Measurements from ENCODE around the gene HS3ST4. TPM values are rescaled to one million over a fixed set of nuclear protein-coding genes. Genes with fewer than 3 reads are reported as not detected.
A peak's percentile ranks its signal among the peaks of the same experiment; 100 is the strongest.

Gene HS3ST4
- polyA plus RNA-seq, 1 donor, result 0.39 TPM

- H3K4me1 ChIP-seq (ENCODE audit: control insufficient read depth, insufficient read depth, low read length), result no peaks in the 10 kb centered on the region
- no peaks in the 10 kb centered on the region for H3K36me3 ChIP-seq (ENCODE audit: control insufficient read depth, insufficient read depth, low read length)
- no peak overlapping the region for H3K27ac ChIP-seq (ENCODE audit: low read length)
- 81% methylated on average over 3 of the region's 3 CpGs for WGBS (ENCODE audit: insufficient coverage, low lambda C conversion rate)
- H3K27me3 ChIP-seq (ENCODE audit: control insufficient read depth, insufficient read depth, low read length), result no peaks in the 10 kb centered on the region
- H3K4me3 ChIP-seq (ENCODE audit: low read length), result no peak overlapping the region
- DNase-seq, result no peak
- H3K9me3 ChIP-seq (ENCODE audit: control insufficient read depth, low read depth, low read length), result no peaks in the 10 kb centered on the region
Observed at GRCh38 chr16:25730396-25730795, 38.6 kb downstream of the HS3ST4 start.

DNA sequence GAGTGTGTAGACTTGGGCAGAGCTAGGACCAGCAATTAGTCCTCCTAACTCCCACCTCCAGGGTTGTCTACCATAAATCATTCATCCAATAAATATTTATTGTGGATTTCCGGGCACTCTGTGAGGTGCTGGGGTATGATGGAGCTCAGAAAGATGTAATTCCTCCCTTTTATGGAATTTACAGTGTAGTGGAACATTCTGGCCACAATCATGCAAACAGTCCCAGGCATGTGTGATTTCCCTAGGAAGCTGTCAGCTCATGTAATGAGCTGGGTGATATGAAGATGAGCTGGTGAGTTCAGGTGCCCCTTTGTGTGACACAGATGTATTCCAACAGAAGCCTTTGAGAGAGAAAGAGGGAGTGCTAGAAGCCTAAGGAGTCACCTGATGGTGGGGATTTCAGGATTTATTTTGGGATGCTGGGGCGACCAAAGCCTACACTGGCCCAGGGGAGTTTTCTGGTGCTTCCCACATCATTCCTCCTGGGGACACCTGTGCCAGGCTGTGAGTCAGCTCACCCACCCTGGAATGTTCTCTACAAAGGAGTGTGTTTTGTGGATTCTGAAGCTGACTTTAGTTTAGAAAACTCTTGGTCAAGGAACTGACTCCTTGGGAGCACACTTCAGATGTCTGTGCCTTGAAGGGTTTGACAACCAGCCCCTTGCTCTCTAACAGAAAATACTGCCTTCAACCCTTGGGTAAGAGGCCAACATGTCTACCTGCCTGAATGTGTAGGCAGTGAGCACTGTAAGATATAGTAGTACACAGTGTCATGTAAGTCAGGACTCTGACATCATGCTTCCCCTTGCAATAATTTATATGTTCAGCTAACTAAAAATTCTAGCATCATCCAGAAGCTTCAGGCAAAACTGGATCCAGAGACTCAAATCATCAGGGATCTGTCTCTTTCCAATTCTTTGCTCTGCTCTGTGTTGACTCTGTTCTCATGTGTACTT, 42.9 kb downstream of the HS3ST4 start:
- no peak overlapping the region for H3K27ac ChIP-seq (ENCODE audit: low read length)
- no CpG with 5 or more reads among the region's 2 CpGs for WGBS (ENCODE audit: insufficient coverage, low lambda C conversion rate)
- no peaks in the 10 kb centered on the region for H3K27me3 ChIP-seq (ENCODE audit: control insufficient read depth, insufficient read depth, low read length)
- H3K9me3 ChIP-seq (ENCODE audit: control insufficient read depth, low read depth, low read length), result no peaks in the 10 kb centered on the region
- no peak overlapping the region for H3K4me3 ChIP-seq (ENCODE audit: low read length)
- no peaks in the 10 kb centered on the region for H3K36me3 ChIP-seq (ENCODE audit: control insufficient read depth, insufficient read depth, low read length)
- no peaks in the 10 kb centered on the region for H3K4me1 ChIP-seq (ENCODE audit: control insufficient read depth, insufficient read depth, low read length)
- DNase-seq, result no peak

GRCh38 chr16:25735645-25736044, 43.9 kb downstream of the HS3ST4 start:
- no CpG with 5 or more reads among the region's 1 CpG for WGBS (ENCODE audit: insufficient coverage, low lambda C conversion rate)
- no peak overlapping the region for H3K4me3 ChIP-seq (ENCODE audit: low read length)
- H3K9me3 ChIP-seq (ENCODE audit: control insufficient read depth, low read depth, low read length), result no peaks in the 10 kb centered on the region
- no peaks in the 10 kb centered on the region for H3K4me1 ChIP-seq (ENCODE audit: control insufficient read depth, insufficient read depth, low read length)
- H3K27ac ChIP-seq (ENCODE audit: low read length), result no peak overlapping the region
- no peak for DNase-seq
- H3K36me3 ChIP-seq (ENCODE audit: control insufficient read depth, insufficient read depth, low read length), result no peaks in the 10 kb centered on the region
- no peaks in the 10 kb centered on the region for H3K27me3 ChIP-seq (ENCODE audit: control insufficient read depth, insufficient read depth, low read length)

- H3K27me3 ChIP-seq (ENCODE audit: control insufficient read depth, insufficient read depth, low read length), result no peaks in the 10 kb centered on the region
- DNase-seq, result peak in 1 of 2 donors; percentile 3
- H3K4me1 ChIP-seq (ENCODE audit: control insufficient read depth, insufficient read depth, low read length), result no peaks in the 10 kb centered on the region
- H3K9me3 ChIP-seq (ENCODE audit: control insufficient read depth, low read depth, low read length), result no peaks in the 10 kb centered on the region
- no peak overlapping the region for H3K27ac ChIP-seq (ENCODE audit: low read length)
- no peaks in the 10 kb centered on the region for H3K36me3 ChIP-seq (ENCODE audit: control insufficient read depth, insufficient read depth, low read length)
- no peak overlapping the region for H3K4me3 ChIP-seq (ENCODE audit: low read length)
- no CpG with 5 or more reads among the region's 7 CpGs for WGBS (ENCODE audit: insufficient coverage, low lambda C conversion rate)
Observed at GRCh38 chr16:25747160-25747758, 55.5 kb downstream of the HS3ST4 start.

- H3K9me3 ChIP-seq (ENCODE audit: control insufficient read depth, low read depth, low read length), result no peaks in the 10 kb centered on the region
- no peaks in the 10 kb centered on the region for H3K27me3 ChIP-seq (ENCODE audit: control insufficient read depth, insufficient read depth, low read length)
- no peak for DNase-seq
- no peak overlapping the region for H3K27ac ChIP-seq (ENCODE audit: low read length)
- H3K36me3 ChIP-seq (ENCODE audit: control insufficient read depth, insufficient read depth, low read length), result no peaks in the 10 kb centered on the region
- no CpG with 5 or more reads among the region's 3 CpGs for WGBS (ENCODE audit: insufficient coverage, low lambda C conversion rate)
- no peak overlapping the region for H3K4me3 ChIP-seq (ENCODE audit: low read length)
- H3K4me1 ChIP-seq (ENCODE audit: control insufficient read depth, insufficient read depth, low read length), result no peaks in the 10 kb centered on the region
Observed at GRCh38 chr16:25748092-25748654, 56.4 kb downstream of the HS3ST4 start.

- H3K4me1 ChIP-seq (ENCODE audit: control insufficient read depth, insufficient read depth, low read length), result no peaks in the 10 kb centered on the region
- H3K4me3 ChIP-seq (ENCODE audit: low read length), result no peak overlapping the region
- H3K27me3 ChIP-seq (ENCODE audit: control insufficient read depth, insufficient read depth, low read length), result no peaks in the 10 kb centered on the region
- 77% methylated on average over 2 of the region's 6 CpGs for WGBS (ENCODE audit: insufficient coverage, low lambda C conversion rate)
- DNase-seq, result no peak
- no peaks in the 10 kb centered on the region for H3K9me3 ChIP-seq (ENCODE audit: control insufficient read depth, low read depth, low read length)
- no peaks in the 10 kb centered on the region for H3K36me3 ChIP-seq (ENCODE audit: control insufficient read depth, insufficient read depth, low read length)
- H3K27ac ChIP-seq (ENCODE audit: low read length), result no peak overlapping the region
Observed at GRCh38 chr16:25750488-25751216, 58.9 kb downstream of the HS3ST4 start.

GRCh38 chr16:25751230-25751835, 59.6 kb downstream of the HS3ST4 start:
- Histone ChIP-seq H3K27me3 (ENCODE audit: control insufficient read depth, insufficient read depth, low read length) (no peaks in the 10 kb centered on the region), H3K27ac (ENCODE audit: low read length) (no peak overlapping the region), H3K4me3 (ENCODE audit: low read length) (no peak overlapping the region), H3K36me3 (ENCODE audit: control insufficient read depth, insufficient read depth, low read length) (no peaks in the 10 kb centered on the region), H3K4me1 (ENCODE audit: control insufficient read depth, insufficient read depth, low read length) (no peaks in the 10 kb centered on the region), H3K9me3 (ENCODE audit: control insufficient read depth, low read depth, low read length) (no peaks in the 10 kb centered on the region)
- no CpG with 5 or more reads among the region's 5 CpGs for WGBS (ENCODE audit: insufficient coverage, low lambda C conversion rate)
- no peak for DNase-seq

DNA sequence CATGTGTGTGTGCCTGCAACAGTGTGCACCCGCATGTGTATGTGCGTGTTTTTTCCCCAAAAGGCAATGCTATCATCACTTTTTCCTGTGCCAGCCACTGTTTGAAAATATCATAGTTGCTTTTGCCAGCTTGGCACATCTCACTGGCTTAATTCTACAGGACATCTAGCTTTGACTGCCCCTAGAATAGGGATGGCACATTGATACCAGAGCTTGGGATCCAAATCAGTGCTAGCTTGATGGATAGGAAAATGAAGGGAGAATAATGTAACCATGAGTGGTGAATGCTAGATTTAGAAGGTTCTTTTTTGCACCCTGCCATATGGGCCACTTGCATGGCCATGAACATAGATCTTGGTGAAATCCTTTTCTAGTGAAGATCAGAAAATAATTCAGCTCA, 72.7 kb downstream of the HS3ST4 start:
- Histone ChIP-seq H3K9me3 (ENCODE audit: control insufficient read depth, low read depth, low read length) (peaks cover 3% of the 10 kb centered on the region), H3K27ac (ENCODE audit: low read length) (no peak overlapping the region), H3K27me3 (ENCODE audit: control insufficient read depth, insufficient read depth, low read length) (no peaks in the 10 kb centered on the region), H3K4me1 (ENCODE audit: control insufficient read depth, insufficient read depth, low read length) (no peaks in the 10 kb centered on the region), H3K4me3 (ENCODE audit: low read length) (no peak overlapping the region), H3K36me3 (ENCODE audit: control insufficient read depth, insufficient read depth, low read length) (no peaks in the 10 kb centered on the region)
- WGBS (ENCODE audit: insufficient coverage, low lambda C conversion rate), result no CpG with 5 or more reads among the region's 2 CpGs
- no peak for DNase-seq

DNA sequence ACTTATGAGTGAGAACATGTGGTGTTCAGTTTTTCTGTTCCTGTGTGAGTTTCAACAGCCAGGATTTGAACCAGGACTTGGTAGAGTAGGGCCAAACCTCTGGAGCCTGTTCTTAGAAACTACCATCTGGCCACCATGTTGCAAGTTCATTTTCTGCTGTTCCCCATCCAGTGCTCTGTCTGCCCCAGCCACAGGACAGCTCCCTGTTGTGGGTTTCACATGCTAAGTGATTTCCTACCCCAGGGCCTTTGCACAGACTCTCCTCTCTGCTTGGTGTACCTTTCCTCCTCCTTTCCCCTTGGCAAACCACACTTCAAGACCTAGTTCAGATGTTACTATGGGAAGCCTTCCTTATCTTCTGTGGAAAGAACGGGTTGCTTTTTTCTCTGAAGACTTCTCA, 79.5 kb downstream of the HS3ST4 start:
- DNase-seq, result no peak
- no peaks in the 10 kb centered on the region for H3K27me3 ChIP-seq (ENCODE audit: control insufficient read depth, insufficient read depth, low read length)
- WGBS (ENCODE audit: insufficient coverage, low lambda C conversion rate), result no CpG with 5 or more reads among the region's 1 CpG

More for the DNA sequence above, 79.5 kb downstream of the HS3ST4 start:
- Histone ChIP-seq H3K4me1 (ENCODE audit: control insufficient read depth, insufficient read depth, low read length) (no peaks in the 10 kb centered on the region), H3K36me3 (ENCODE audit: control insufficient read depth, insufficient read depth, low read length) (no peaks in the 10 kb centered on the region), H3K27ac (ENCODE audit: low read length) (no peak overlapping the region), H3K9me3 (ENCODE audit: control insufficient read depth, low read depth, low read length) (no peaks in the 10 kb centered on the region), H3K4me3 (ENCODE audit: low read length) (no peak overlapping the region)
